Measurements from ENCODE around the gene DMXL2.

Gene DMXL2

GRCh38 chr15:51492528-51492927 lies 130.0 kb downstream of the DMXL2 start:
- Histone ChIP-seq H3K27ac (ENCODE audit: low read depth, low read length, poor library complexity, severe bottlenecking) (no peak overlapping the region), H3K27me3 (ENCODE audit: insufficient read depth, low read length) (no peaks in the 10 kb centered on the region), H4K20me1 (ENCODE audit: insufficient read depth, low read length) (no peaks in the 10 kb centered on the region), H3K9me3 (ENCODE audit: low read length) (no peaks in the 10 kb centered on the region), H3F3A (ENCODE audit: insufficient read depth, low read length) (no peaks in the 10 kb centered on the region), H3K36me3 (ENCODE audit: insufficient read depth, low read length) (no peaks in the 10 kb centered on the region), H3K79me2 (ENCODE audit: insufficient read depth, low read length) (no peaks in the 10 kb centered on the region), H3K4me3 (ENCODE audit: low read depth, low read length, poor library complexity, severe bottlenecking) (no peak overlapping the region), H2AFZ (ENCODE audit: low read length) (no peak overlapping the region), H3K4me2 (ENCODE audit: low read length) (no peak overlapping the region), H3K4me1 (ENCODE audit: insufficient read depth, low read length, severe bottlenecking) (no peaks in the 10 kb centered on the region), H3K9me2 (ENCODE audit: low read depth, low read length) (no peaks in the 10 kb centered on the region), H3K9ac (ENCODE audit: low read length) (no peak overlapping the region)
- TF ChIP-seq CTCF (IDR thresholded peaks at IDR 0.05; ENCODE audit: low read length) = no peak
- TF ChIP-seq EZH2 (IDR thresholded peaks at IDR 0.05; ENCODE audit: borderline replicate concordance, low read length) = no peak

- no peaks in the 10 kb centered on the region for H3K27me3 ChIP-seq (ENCODE audit: insufficient read depth, low read length)
- TF ChIP-seq EZH2 (IDR thresholded peaks at IDR 0.05; ENCODE audit: borderline replicate concordance, low read length) = no peak
- no peak for TF ChIP-seq CTCF (IDR thresholded peaks at IDR 0.05; ENCODE audit: low read length)
- no peak overlapping the region for H3K4me2 ChIP-seq (ENCODE audit: low read length)
- no peaks in the 10 kb centered on the region for H3K79me2 ChIP-seq (ENCODE audit: insufficient read depth, low read length)
- no peaks in the 10 kb centered on the region for H3F3A ChIP-seq (ENCODE audit: insufficient read depth, low read length)
- H2AFZ ChIP-seq (ENCODE audit: low read length) = no peak overlapping the region
- H3K4me3 ChIP-seq (ENCODE audit: low read depth, low read length, poor library complexity, severe bottlenecking) = no peak overlapping the region
- H3K9ac ChIP-seq (ENCODE audit: low read length) = no peak overlapping the region
- H3K4me1 ChIP-seq (ENCODE audit: insufficient read depth, low read length, severe bottlenecking) = no peaks in the 10 kb centered on the region
- H3K9me2 ChIP-seq (ENCODE audit: low read depth, low read length) = no peaks in the 10 kb centered on the region
- no peaks in the 10 kb centered on the region for H4K20me1 ChIP-seq (ENCODE audit: insufficient read depth, low read length)
- no peaks in the 10 kb centered on the region for H3K36me3 ChIP-seq (ENCODE audit: insufficient read depth, low read length)
- H3K9me3 ChIP-seq (ENCODE audit: low read length) = no peaks in the 10 kb centered on the region
- no peak overlapping the region for H3K27ac ChIP-seq (ENCODE audit: low read depth, low read length, poor library complexity, severe bottlenecking)
Observed at GRCh38 chr15:51491941-51492340, 130.6 kb downstream of the DMXL2 start.

DNA sequence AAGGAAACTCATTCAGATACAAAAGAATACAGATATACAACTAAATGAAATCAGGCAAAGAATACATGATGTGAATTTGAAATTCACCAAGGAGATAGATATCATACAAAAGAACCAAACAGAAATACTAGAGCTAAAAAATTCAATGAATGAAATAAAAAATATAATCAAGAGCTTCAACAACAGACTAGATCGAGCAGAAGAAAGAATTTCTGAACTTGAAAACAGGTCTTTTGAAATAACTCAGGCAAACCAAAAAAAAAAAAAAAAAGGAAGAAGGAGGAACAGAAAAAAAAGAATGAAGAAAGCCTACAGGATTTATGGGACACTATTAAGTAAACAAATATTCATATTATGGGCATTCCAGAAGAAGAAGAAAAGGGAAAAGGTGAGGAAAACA lies 137.8 kb downstream of the DMXL2 start:
- no peaks in the 10 kb centered on the region for H3K27me3 ChIP-seq (ENCODE audit: insufficient read depth, low read length)
- no peaks in the 10 kb centered on the region for H4K20me1 ChIP-seq (ENCODE audit: insufficient read depth, low read length)
- no peak overlapping the region for H3K9ac ChIP-seq (ENCODE audit: low read length)
- no peaks in the 10 kb centered on the region for H3F3A ChIP-seq (ENCODE audit: insufficient read depth, low read length)
- no peak overlapping the region for H3K27ac ChIP-seq (ENCODE audit: low read depth, low read length, poor library complexity, severe bottlenecking)
- H2AFZ ChIP-seq (ENCODE audit: low read length) = no peak overlapping the region
- H3K4me3 ChIP-seq (ENCODE audit: low read depth, low read length, poor library complexity, severe bottlenecking) = no peak overlapping the region
- no peaks in the 10 kb centered on the region for H3K36me3 ChIP-seq (ENCODE audit: insufficient read depth, low read length)
- peaks cover 3% of the 10 kb centered on the region; the same call in 1 of the 2 replicates for H3K9me3 ChIP-seq (ENCODE audit: low read length)
- TF ChIP-seq EZH2 (IDR thresholded peaks at IDR 0.05; ENCODE audit: borderline replicate concordance, low read length) (no peak), CTCF (IDR thresholded peaks at IDR 0.05; ENCODE audit: low read length) (no peak)
- H3K4me1 ChIP-seq (ENCODE audit: insufficient read depth, low read length, severe bottlenecking) = no peaks in the 10 kb centered on the region
- no peaks in the 10 kb centered on the region for H3K9me2 ChIP-seq (ENCODE audit: low read depth, low read length)
- no peaks in the 10 kb centered on the region for H3K79me2 ChIP-seq (ENCODE audit: insufficient read depth, low read length)
- H3K4me2 ChIP-seq (ENCODE audit: low read length) = no peak overlapping the region

Measured in OCI-LY1 (cell line).